NCI-H510A treated with DMSO at 0.1 percent for 48 hours (cell line): ENCODE measurements around the gene TRIM33.
"Not testable (repeated sequence)": the region's sequence is repeated elsewhere in the genome, so short reads cannot be mapped to it uniquely, and the experiment has no call there.

Experiments used
- DNase-seq: peaks from one replicate; lab custom pipeline; 2025; lab: John Stamatoyannopoulos, UW

The TRIM33 gene

GRCh38 chr1:114510274-114511031 lies 550 bp downstream of the TRIM33 start:
- DNase-seq: peak; percentile 40

GRCh38 chr1:114509596-114510273 lies 1.3 kb downstream of the TRIM33 start:
- DNase-seq: no peak

GRCh38 chr1:114508386-114508898 lies 2.6 kb downstream of the TRIM33 start:
- no peak for DNase-seq

- DNase-seq: no peak
These were observed 3.5 kb downstream of the TRIM33 start for GRCh38 chr1:114507513-114507912.

- DNase-seq: no peak
These were observed 5.8 kb downstream of the TRIM33 start for GRCh38 chr1:114505148-114505561.

- no peak for DNase-seq
These were observed 7.0 kb downstream of the TRIM33 start for GRCh38 chr1:114503916-114504422.

GRCh38 chr1:114502080-114502479 lies 8.9 kb downstream of the TRIM33 start:
- DNase-seq: no peak

GRCh38 chr1:114499478-114499877 lies 11.5 kb downstream of the TRIM33 start:
- no peak for DNase-seq

GRCh38 chr1:114496089-114496488 lies 14.9 kb downstream of the TRIM33 start:
- DNase-seq: no peak

- DNase-seq: no peak
These were observed 15.5 kb downstream of the TRIM33 start for GRCh38 chr1:114495486-114495885.

- DNase-seq: no peak
These were observed 18.0 kb downstream of the TRIM33 start for GRCh38 chr1:114492978-114493377.

- DNase-seq: no peak
These were observed 20.7 kb downstream of the TRIM33 start for GRCh38 chr1:114490274-114490693.

GRCh38 chr1:114488739-114489138 lies 22.3 kb downstream of the TRIM33 start:
- no peak for DNase-seq

- no peak for DNase-seq
These were observed 25.7 kb downstream of the TRIM33 start for GRCh38 chr1:114485286-114485685.

GRCh38 chr1:114482585-114482984 lies 28.4 kb downstream of the TRIM33 start:
- DNase-seq: no peak

- DNase-seq: not testable (repeated sequence)
These were observed 31.4 kb downstream of the TRIM33 start for GRCh38 chr1:114479636-114480035.

GRCh38 chr1:114479134-114479533 lies 31.9 kb downstream of the TRIM33 start:
- DNase-seq: no peak

GRCh38 chr1:114473796-114474195 lies 37.2 kb downstream of the TRIM33 start:
- no peak for DNase-seq

GRCh38 chr1:114472408-114472807 lies 38.6 kb downstream of the TRIM33 start:
- DNase-seq: no peak

- DNase-seq: no peak
These were observed 40.3 kb downstream of the TRIM33 start for GRCh38 chr1:114470681-114471080.

- no peak for DNase-seq
These were observed 42.1 kb downstream of the TRIM33 start for GRCh38 chr1:114468710-114469468.

GRCh38 chr1:114468047-114468446 lies 43.0 kb downstream of the TRIM33 start:
- no peak for DNase-seq
